Stimulated activated CD8-positive, alpha-beta memory T cell treated with anti-CD3 and anti-CD28 coated beads, Interleukin-7, amount 100 ng/mL, for 4 hours (primary cell): ENCODE results near the gene MADCAM1.
A peak's percentile ranks its signal among the peaks of the same experiment; 100 is the strongest.

ENCODE experiments used
- DNase-seq, 2 donors: peaks; one replicate each; pipeline ENCODE4 v3.0.0-alpha.2; 2020; ENCODE audit warnings: low read depth in 2 of 2

MADCAM1 gene

GRCh38 chr19:508204-509150, 12.2 kb downstream of the MADCAM1 start:
- no peak for DNase-seq

DNA sequence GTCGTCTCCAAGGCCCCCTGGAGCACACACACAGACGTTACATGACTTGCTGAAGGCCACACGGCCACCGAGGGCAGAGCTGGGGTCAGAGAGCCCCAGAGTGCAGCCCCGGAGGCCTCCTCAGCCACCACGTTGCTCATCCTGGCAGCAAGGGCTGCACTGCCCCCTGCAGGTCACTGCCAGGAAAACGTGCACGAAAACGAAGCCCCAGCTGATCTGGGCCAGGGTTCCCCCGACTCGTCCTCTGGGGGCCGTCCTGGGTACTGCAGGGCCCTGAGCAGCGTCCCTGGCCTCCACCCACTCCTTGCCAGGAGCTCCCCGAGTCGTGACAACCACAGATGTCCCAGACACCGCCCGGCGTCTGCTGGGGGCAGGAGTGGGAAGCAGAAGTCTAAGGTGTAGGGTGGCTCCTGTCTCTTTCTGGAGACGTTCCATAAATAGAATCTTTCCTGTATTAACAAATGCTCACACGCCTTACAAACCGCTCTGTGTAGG, 14.4 kb downstream of the MADCAM1 start:
- DNase-seq = peak; percentile 84 to 85

- DNase-seq = peak; percentile 74 to 80
Measured at GRCh38 chr19:511101-511851, 15.0 kb downstream of the MADCAM1 start.

DNA sequence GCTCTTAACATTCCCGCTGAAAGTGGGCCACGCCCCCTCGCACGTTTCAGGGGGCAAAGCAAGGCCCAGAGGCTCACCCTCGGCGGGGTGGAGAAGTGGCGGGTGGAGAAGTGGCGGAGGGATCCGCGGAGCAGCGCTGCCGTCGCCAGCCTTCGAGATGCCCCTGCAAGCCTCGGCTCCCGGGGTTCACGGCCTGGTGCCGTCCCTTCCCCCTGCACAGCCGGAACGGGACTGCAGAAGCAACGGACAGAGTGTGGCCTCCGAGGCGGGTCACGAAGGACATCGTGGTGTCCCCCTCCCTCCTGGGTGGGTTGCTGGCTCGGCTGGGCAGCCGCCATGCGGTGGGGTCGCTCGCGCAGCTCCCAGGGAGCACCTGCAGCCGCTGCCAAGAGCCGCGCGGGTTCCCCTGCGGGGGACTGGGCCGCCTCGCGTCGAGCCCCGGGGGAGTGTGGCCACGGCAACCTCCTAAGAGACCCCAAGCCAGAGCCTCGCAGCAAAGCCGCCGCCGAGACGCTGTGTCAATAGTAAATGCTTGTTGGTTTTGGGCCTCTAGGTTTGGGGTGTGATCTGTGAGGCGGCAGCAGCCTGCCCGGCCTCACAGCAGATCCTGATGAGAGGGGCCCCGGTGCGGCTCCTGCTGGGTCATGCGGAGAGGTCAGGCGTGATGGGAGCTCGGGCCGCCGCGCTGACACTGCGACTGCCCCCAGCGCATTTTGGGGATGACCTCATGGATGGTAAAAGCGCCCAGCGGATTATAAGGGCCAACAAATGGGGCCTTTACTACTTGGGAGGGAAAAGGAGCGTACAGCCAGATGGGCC, 16.5 kb downstream of the MADCAM1 start:
- no peak for DNase-seq

DNA sequence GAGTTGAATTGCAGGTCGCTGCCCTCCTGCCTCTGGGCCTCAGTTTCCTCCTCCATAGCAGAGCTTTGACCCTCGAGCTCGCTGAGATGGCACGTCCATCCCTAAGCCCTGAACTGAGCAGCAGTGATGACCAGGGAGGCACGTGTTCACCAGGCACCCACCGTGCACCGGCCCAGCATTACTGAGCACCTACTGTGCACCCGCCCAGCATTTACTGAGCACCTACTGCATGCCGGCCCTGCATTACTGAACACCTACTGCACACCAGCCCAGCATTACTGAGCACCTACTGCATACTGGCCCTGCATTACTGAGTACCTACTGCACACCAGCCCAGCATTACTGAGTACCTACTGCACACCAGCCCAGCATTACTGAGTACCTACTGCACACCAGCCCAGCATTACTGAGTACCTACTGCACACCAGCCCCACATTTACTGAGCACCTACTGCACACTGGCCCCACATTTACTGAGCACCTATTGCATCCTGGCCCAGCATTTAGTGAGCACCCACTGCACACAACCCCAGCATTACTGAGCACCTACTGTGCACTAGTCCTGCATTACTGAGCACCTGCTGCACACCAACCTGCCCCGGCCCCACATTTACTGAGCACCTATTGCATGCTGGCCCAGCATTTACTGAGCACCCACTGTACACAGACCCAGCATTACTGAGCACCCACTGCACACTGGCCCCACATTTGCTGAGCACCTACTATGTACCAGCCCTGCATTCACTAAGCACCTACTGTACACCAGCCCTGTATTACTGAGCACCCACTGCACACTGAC, 17.3 kb downstream of the MADCAM1 start:
- DNase-seq = no peak

GRCh38 chr19:514166-514663, 17.9 kb downstream of the MADCAM1 start:
- DNase-seq = no peak

DNA sequence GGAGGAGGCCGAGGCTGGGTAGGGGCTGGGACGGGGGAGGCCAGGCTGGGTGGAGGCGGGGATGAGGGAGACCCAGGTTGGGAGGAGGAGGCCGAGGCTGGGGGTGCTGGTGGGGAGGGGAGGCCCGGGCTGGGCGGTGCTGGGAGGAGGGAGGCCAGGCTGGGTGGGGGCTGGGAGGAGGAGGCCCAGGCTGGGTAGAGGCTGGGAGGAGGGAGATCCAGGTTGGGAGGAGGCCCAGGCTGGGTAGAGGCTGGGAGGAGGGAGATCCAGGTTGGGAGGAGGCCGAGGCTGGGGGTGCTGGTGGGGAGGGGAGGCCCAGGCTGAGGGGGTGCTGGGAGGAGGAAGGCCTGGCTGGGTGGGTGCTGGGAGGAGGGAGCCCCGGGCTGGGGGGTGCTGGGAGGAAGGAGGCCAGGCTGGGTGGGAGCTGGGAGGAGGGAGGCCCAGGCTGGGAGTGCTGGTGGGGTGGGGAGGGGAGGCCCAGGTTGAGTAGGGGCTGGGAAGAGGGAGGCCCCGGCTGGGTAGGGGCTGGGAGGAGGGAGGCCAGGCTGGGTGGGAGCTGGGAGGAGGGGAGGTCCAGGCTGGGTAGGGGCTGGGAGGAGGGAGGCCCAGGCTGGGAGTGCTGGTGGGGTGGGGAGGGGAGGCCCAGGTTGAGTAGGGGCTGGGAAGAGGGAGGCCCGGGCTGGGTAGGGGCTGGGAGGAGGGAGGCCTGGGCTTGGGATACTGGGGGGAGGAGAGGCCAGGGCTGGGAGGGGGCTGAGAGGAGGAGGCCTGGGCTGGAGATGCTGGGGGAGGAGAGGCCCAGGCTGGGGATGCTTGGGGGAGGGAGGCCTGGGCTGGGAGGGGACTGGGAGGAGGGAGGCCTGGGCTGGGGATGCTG, 21.7 kb downstream of the MADCAM1 start:
- no peak for DNase-seq

- peak in 1 of 2 donors; percentile 60 for DNase-seq
Measured at GRCh38 chr19:518598-519231, 22.4 kb downstream of the MADCAM1 start.

DNA sequence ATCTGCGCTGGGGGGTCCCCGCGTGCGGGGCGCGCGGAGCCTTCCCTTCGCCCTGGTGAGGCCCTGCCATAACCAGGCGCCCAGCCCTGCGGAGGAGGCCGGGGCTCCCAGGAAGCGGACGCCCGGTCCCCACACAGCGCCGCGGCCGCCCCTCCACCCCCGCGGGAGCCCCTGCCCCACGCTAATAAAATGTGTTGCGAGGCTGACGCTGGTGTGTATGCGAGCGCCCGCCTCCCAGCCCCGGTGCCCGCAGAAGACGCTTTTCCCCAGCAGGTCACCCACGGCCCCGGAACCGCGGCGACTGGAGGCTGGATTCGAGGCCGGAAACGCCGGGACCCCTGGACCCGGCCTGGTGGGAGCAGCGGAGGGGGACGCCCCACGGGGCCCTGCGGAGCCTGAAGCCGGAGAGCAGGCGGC, 23.2 kb downstream of the MADCAM1 start:
- DNase-seq = no peak

- DNase-seq = no peak
Measured at GRCh38 chr19:522726-523125, 26.4 kb downstream of the MADCAM1 start.

DNA sequence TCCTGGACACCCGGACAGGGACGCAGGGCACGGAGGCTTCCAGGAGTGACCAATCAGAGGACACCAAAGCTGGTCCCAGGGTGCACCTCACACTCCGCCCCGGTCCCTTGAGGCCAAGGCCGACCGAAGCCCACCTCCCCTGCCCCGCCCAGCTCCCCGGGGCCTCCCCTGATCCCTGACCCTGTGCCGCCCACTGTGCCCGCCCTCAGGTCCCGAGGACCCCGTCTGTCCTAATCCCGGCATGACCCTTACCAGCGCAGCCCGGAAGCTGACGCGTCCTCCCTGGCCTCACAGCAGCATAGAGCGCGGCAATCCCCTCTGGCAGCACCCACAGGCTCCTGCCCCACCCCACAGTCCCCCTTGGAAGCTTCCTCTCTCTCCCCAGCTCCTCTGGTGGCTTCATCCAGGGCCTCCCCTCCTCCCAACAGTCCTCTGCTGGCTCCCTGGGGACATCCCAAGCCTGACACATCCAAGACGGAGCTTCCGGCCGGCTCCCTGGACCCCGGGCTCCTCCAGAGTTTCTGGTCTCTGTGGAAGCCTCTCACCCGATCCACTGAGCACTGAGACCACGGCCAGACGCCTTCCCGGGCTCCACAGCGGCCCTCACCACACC, 27.9 kb downstream of the MADCAM1 start:
- no peak for DNase-seq

DNA sequence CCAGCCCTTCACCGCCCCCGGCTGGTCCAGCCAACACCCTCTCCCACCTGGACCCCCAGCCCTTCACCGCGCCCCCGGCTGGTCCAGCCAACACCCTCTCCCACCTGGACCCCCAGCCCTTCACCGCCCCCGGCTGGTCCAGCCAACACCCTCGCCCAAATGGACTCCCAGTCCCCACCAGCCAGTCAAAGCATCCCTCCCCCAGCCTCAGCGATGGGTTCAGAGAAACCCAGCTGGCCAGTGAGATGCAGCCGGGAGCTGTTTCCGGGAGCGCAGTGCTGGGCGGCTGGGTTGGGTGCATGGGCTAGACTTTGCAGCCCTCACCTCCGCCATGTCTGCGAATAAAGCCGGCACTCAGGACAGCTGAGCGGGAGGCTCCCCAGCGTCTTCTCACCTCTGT, 28.7 kb downstream of the MADCAM1 start:
- no peak for DNase-seq

DNA sequence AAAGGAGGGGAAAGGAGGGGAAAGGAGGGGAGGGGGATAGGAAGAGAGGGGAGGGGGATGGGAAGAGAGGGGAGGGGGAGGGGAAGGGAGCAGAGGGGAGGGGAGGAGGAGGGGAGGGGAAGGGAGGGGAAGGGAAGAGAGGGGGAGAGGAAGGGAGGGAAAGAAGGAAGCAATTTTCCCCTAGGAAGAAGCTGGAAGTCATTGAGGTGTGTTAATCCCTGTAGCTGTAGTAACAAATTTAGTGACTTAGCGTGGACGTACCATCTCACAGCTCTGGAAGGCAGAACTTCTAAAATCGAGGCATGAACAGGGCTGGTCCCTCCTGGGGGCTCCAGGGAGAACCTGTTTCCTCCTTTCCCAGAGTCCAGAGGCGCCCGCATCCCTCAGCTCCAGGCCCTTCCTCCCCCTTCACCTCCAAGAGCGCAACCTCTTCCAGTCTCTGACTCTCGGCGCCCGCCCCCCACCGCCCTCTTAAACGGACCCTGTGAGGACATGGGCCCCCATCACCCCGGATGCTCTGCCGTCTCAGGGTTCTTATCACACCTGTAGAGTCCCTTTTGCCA, 29.7 kb downstream of the MADCAM1 start:
- no peak for DNase-seq

DNA sequence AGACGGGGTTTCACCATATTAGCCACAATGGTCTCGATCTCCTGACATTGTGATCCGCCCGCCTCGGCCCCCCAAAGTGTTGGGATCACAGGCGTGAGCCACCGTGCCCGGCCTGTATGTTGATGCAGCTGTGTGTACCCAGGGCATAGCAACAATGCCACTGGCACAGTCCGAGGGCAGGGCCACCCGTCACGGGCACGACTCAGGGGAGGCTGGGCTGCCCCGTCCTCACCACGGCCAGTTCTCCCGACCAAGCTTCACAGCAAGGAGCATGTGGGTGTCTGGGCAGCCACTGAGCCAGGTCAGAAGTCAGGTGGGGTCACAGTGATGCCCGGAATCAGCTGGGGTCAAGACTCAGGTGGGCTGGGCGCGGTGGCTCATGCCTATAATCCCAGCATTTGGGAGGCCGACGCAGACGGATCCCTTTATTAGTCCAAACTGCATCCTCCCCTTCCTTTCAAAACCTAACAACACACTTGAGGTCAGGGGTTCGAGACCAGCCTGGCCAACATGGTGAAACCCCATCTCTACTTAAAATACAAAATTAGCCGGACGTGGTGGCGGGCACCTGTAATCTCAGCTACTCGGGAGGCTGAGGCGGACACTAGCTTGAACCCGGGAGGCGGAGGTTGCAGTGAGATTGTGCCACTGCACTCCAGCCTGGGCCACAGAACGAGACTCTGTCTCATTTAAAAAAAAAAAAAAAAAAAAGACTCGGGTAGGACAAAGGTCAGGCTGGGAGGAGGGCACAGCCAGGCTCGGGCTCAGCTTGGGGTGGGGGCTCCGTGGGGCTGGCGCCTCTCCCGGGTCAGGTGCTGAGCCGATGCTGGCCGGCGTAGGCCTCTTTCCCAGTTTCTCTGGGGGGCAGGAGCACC, 34.1 kb downstream of the MADCAM1 start:
- no peak for DNase-seq

- peak; percentile 69 to 78 for DNase-seq
Measured at GRCh38 chr19:531009-531752, 34.9 kb downstream of the MADCAM1 start.

DNA sequence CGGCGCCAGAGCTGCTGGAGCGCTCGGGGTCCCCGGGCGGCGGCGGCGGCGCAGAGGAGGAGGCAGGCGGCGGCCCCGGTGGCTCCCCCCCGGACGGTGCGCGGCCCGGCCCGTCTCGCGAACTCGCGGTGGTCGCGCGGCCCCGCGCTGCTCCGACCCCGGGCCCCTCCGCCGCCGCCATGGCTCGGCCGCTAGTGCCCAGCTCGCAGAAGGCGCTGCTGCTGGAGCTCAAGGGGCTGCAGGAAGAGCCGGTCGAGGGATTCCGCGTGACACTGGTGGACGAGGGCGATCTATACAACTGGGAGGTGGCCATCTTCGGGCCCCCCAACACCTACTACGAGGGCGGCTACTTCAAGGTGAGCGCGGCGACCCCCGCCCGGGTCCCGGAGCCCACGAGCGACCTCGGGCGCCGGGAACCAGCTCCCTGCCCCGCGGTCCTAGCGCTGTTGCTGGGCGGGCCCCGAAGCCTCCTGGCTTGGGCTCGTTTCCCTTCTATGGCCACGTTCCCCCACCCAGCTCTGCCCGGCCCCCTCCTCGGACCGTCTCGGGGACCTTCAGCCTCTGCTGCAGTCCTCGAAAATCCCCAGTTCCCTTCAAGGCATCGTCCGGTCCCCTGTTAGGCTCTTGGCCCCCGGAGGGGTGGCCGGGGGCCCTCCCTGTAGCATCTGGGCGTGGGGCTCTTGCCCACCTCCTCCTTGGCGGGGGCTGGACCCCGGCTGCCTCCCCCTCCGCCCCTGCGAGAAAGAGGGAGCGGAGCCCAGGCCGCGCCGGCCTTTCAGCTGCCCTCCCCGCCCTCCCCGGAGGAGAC, 35.7 kb downstream of the MADCAM1 start, which contains the start of gene CDC34:
Gene CDC34, plus strand, starts transcription at position 8 of the 808 bp plus-strand sequence. Its CDS starts 172 bp downstream, at position 180.
- DNase-seq = no peak
